Measurements from ENCODE around the gene CLDN16.
A peak's percentile ranks its signal among the peaks of the same experiment; 100 is the strongest.

Gene CLDN16

GRCh38 chr3:190381441-190381840 lies 6.5 kb upstream of the CLDN16 start:
- no peak for DNase-seq

GRCh38 chr3:190382082-190382481 lies 5.9 kb upstream of the CLDN16 start:
- DNase-seq = no peak

- no peak for DNase-seq
Measured at GRCh38 chr3:190384309-190384756, 3.6 kb upstream of the CLDN16 start.

- no peak for DNase-seq
Measured at GRCh38 chr3:190385731-190386688, 2.0 kb upstream of the CLDN16 start.

GRCh38 chr3:190388703-190389102 lies 740 bp downstream of the CLDN16 start:
- no peak for DNase-seq

- no peak for DNase-seq
Measured at GRCh38 chr3:190396001-190396400, 8.0 kb downstream of the CLDN16 start.

GRCh38 chr3:190397889-190398288 lies 9.9 kb downstream of the CLDN16 start:
- no peak for DNase-seq

- no peak for DNase-seq
Measured at GRCh38 chr3:190399677-190400076, 11.7 kb downstream of the CLDN16 start.

- no peak for DNase-seq
Measured at GRCh38 chr3:190401963-190402362, 14.0 kb downstream of the CLDN16 start.

- no peak for DNase-seq
Measured at GRCh38 chr3:190404715-190405114, 16.8 kb downstream of the CLDN16 start.

- DNase-seq = no peak
Measured at GRCh38 chr3:190414297-190414696, 26.3 kb downstream of the CLDN16 start.

GRCh38 chr3:190424108-190424477 lies 36.1 kb downstream of the CLDN16 start:
- no peak for DNase-seq

- peak; percentile 32 for DNase-seq
Measured at GRCh38 chr3:190424478-190425439, 36.8 kb downstream of the CLDN16 start.

GRCh38 chr3:190425833-190426232 lies 37.9 kb downstream of the CLDN16 start:
- no peak for DNase-seq

- DNase-seq = no peak
Measured at GRCh38 chr3:190426806-190427507, 39.0 kb downstream of the CLDN16 start.

GRCh38 chr3:190429681-190430080 lies 41.7 kb downstream of the CLDN16 start:
- no peak for DNase-seq

GRCh38 chr3:190430906-190431305 lies 42.9 kb downstream of the CLDN16 start:
- DNase-seq = no peak

- DNase-seq = no peak
Measured at GRCh38 chr3:190432216-190432615, 44.3 kb downstream of the CLDN16 start.

GRCh38 chr3:190433626-190434025 lies 45.7 kb downstream of the CLDN16 start:
- no peak for DNase-seq

GRCh38 chr3:190435618-190436017 lies 47.7 kb downstream of the CLDN16 start:
- no peak for DNase-seq

- DNase-seq = no peak
Measured at GRCh38 chr3:190436331-190436730, 48.4 kb downstream of the CLDN16 start.

GRCh38 chr3:190442240-190442639 lies 54.3 kb downstream of the CLDN16 start:
- no peak for DNase-seq

GRCh38 chr3:190443257-190443656 lies 55.3 kb downstream of the CLDN16 start:
- DNase-seq = no peak

Measured in NCI-H1694 (cell line).